ENCODE data around the gene LAMA1.
"Not testable (repeated sequence)": the region's sequence is repeated elsewhere in the genome, so short reads cannot be mapped to it uniquely, and the experiment has no call there.

Gene LAMA1

DNA sequence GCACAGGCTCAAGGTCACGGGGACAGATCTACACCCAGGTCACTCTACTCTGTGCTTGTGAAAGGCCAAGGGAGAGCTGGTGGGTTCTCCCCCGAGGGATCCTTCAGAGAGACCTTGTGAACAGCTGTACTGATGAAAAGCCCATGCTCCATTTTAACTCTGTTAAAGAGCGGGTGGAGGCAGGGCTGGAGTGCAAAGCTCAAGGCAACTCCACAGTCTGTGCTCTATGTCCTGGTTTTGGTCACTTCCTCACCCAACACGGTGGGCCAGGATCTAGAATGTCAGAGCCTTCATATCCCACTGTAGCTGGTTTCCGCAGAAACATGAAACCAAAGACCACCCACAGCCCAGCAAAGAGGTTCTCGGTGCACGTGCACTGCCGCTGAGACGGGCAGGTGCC is 177.1 kb downstream of the LAMA1 start:
- no peak for DNase-seq

DNA sequence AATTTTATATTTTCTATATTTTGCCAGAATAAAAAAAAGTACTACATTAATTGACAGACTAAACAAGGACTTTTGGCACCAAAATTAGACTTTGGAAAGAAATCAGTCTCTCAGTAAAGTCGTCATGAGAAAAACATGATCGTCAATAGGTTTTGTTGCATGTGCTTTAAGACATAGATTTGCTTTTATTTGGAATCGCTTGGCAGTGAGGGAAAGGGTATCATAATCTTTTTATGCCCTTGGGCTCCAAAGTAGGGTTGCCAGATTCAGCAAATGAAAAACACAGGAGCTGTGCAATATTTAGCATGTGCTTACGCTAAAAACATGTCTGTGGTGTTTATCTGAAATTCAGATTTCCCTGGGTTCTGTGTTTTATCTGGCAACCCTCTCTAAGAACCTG is 177.6 kb downstream of the LAMA1 start:
- no peak for DNase-seq

DNA sequence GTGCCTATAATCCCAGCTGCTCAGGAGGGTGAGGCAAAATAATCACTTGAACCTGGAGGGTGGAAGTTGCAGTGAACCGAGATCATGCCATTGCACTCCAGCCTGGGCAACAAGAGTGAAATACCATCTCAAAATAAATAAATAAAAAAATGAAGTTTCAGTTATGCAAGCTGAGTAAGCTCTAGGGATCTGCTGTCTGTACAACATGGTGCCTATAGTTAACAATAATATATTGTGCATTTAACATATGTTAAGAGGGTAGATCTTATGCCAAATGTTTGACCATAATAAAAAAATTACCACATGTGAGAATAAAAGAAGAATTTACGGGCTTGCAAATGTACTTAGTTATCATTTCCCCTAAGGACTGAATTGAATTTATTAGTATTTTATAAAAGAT is 179.2 kb downstream of the LAMA1 start:
- DNase-seq: not testable (repeated sequence)

DNA sequence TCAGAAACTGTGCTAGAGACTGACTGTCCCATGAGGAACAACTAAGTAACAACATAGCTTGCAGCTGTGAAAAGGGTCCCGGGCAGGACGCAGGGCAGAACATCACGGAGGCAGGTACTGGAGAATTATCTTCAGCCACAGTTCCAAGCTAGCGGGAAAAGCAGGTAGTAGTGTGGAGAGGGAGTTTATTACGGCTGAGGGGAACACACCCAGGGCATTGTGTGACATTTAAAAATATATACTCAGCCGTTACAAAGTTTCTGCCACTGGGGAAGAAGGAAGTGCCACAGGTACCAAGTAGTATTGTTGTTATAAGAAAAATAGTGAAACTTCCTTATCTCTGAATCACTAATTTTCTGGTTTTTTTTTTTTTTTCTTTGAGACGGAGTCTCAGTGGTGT is 179.6 kb downstream of the LAMA1 start:
- DNase-seq: no peak

DNA sequence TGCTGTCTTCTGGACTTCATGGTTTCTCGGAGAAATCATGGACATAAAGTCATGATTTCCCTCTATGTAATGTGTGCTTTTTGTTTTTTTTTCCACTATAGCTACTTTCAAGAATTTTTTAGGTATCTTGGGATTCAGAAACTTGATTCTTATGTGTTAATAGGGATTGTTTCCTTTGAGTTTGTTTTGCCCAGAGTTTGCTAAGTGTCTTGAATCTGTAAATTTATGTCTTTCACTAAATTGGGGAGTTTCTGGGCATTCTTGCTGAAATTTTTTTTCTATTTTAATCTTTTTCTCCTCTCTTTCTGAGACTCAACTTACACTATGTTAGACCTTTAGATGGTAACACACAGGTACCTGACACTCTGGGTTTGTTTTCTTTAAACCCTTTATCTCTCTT is 182.7 kb downstream of the LAMA1 start:
- no peak for DNase-seq

DNA sequence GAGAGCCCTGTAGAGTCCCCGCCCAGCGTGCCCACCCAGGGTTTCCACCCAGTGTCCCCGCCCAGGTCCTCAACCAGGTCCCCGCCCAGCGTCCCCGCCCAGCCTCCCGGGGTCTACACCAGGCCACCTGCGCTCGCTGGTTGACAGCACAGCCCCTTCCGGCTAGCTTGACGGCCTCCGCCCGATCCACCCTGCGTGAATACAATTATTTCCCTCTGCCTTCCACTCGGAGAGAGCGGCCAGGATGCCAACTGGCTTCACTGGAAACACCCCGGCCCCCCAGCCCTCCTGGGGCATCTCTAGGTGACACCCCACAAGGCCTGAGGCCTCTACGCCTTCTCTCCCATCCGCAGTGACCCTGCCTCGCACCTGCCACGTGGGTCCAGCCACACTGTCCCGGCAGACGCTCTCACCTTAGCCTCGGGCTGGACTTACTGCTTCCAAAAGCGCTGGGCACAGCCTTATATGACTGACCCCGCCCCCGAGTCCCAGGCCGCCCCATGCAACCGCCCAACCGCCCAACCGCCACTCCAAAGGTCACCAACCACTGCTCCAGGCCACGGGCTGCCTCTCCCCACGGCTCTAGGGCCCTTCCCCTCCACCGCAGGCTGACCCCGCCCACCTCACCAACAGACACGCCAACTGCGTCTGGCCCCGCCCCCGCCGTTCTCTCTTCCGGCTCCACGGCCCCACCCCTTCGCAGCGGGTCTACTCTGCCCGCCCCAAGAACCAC is 188.1 kb downstream of the LAMA1 start:
- DNase-seq: no peak

DNA sequence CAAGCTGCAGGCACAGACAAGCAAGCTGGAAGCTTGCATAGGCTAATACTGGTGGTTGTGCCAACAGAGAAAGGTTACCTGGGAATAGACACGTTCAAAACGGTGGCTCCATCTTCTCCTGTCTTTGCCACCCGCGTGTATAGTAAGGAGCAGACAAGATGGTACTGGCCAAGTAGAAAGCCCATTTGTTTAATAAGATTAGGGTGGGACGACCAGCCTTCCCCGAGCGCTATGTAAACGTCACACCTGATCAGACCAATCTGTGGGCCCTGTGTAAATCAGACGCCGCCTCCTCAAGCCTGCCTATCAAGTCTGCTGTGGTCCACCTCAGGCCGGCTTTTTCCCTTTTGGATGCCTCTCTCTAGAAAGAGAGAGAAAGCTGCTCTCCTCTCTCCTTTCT is 189.2 kb downstream of the LAMA1 start:
- DNase-seq: no peak

DNA sequence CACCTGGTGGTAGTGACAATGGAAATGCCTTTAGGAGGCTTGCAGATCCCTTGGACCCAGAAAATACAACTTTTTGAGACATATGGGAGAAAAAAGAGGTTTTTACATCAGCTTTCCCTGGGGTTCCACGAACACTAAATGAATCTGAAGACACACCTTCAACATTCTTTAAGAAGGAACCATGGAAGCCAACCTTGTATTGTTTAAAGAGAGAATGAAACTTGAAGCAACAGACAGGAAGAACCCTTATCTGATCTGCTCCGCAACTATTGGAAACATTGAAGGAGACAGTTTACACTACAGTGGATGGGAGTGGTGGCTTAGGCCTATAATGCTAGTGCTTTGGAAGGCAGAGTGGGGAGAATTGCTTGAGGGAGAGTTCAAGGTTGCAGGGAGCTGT is 190.4 kb downstream of the LAMA1 start:
- no peak for DNase-seq

DNA sequence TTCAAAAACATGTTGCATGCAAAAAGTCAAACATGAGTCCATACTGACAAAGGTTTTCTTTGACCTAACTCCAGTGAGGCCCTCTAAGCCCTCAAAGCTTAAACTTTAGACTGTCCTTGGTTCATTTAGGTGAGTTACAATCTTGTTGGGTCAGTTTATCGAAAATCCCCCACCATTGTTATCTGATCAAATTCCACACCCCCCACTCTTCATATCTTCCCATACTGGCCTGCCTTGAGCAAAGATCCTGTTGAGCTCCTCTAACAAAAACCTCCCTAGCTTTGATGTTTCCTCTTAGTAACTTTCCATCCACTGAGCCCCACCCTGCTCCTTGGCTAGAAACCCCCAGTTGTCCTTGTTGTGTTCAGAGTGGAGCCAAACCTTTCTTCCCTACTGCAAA is 194.4 kb downstream of the LAMA1 start:
- no peak for DNase-seq

DNA sequence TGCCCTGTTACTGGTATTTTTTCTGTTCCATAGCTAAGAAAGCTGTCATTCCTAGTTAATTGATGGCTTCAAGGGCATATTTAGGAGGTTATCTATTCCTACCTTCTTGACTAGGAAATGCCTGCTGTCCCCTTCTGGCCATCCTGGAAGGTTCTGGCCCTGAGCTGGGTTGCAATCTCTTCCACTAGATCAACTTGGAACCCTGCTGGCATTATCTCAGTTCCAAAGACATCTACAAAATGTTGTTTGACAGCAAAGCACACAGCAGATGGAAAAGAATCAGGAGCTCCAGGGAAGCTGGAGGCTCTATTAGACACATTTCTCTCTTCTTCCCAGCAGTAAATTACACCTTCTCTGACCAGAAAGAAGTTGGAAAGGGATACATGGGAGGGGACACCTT is 196.0 kb downstream of the LAMA1 start:
- no peak for DNase-seq

DNA sequence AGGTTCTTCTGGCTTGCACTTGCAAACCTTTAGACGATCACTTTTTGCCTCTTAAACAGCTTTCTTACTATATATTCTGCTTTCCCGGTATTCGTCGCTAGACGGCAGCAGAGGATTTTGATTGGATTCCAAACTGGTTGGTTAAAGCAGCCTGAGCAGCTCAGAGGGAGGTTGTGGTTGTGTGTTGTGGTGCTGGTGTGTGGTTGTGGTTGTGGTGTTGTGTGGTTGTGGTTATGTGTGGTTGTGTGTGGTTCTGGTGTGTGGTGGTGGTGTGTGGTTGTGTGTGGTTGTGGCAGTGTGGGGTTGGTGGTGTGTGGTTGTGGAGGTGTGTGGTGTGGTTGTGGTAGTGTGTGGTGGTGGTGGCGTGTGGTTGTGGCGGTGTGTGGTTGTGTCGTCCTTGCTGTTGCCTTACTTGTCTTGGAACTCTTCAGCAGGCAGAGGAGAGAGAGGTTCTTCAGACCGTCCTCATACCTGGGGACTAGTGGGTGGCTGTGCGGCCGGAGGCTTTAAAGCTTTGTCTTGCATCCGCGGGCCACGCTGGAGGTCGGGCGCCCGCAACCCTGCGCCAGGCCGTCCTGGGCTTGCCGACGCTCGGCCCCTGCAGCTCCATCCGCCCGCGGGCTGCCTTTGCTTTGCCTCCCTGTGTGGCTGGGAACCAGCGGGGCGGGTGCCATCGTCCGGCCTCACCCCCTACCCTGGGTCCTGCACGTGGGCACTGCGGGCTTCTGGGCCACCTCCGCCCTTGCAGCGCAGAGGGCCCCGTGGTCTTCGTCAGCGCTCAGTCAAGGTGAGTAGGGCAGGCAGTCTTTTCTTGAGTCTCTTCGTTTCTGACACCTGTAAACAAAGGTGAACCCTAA is 197.3 kb downstream of the LAMA1 start:
- peak; percentile 61 for DNase-seq

DNA sequence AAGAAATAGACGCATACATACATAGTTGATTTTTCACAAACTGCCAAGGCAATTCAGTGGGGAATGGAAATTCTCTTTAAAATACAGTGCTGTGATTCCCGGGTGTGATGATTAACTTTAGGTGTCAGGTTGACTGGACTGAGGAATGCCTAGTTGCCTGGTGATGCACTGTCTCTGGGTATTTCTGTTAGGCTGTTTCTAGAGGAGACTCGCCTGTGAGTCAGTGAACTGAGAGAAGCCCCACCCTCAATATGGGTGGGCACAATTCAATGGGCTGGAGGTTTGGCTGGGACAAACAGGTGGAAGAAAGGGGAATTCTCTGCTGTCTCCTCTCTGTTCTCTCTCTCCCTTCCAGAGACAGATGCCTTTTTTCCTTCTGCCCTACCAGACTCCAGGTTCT is 200.5 kb downstream of the LAMA1 start:
- DNase-seq: no peak

DNA sequence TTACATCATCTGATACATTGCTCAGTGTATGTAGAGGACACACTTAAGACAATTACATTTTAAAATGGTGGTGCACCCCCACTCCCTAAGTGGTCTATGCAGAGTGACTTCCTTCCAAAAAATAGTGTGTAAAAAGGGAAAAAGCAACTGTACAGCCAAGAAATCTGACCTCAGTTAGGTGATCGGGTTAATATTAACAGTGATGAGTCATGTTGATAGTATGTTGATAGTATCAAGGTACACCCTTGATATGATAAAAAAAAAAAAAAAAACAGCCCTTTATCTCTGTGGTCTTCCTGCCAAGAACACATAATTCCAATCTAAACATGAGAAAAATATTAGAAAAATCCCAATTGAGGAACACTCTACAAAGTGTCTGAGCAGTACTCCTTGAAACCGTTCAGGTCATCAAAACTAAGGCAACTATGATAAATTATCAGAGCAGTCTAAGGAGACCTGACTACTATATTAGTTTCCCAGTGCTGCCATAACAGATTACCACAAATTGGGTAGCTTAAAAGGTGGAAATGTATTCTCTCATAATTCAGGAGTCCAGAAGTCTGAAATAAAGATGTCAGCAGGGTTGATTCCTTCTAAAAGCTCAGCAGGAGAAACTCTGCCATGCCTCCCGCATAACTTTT is 216.2 kb downstream of the LAMA1 start:
- DNase-seq: no peak

DNA sequence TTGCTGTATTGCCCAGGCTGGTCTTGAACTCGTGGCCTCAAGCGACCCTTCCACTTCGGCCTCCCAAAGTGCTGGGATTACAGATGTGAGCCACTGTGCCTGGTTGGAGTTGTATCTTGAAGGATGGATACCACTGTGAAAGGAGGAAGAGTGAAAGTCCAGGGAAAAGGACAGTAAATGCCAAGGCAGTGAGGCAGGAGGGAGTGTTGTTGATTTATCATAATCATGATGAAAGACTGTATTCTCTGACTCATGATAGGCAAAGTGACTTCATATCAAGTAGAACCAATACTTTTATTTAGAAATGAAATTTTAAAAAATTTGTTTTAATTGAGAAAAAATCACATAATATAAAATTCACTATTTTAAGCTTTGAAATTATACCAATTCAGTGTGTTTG is 225.8 kb downstream of the LAMA1 start:
- no peak for DNase-seq
